ENCODE results near the gene SLC23A1. TPM values are rescaled to one million over a fixed set of nuclear protein-coding genes. Genes with fewer than 3 reads are reported as not detected.
A peak's percentile ranks its signal among the peaks of the same experiment; 100 is the strongest.

The SLC23A1 gene
- total and polyA plus RNA-seq, 11 donors, result not detected

GRCh38 chr5:139419226-139420192, 36.4 kb upstream of the SLC23A1 start:
- H3K4me3 ChIP-seq, result no peak overlapping the region
- intact Hi-C loops (cut with DNase I), result loop anchor here in 5 of 10 donors (2.0 to 10.0 kb wide), 4 partner anchors 32 to 345 kb away; partner anchors contain the start of gene MZB1 (in 1 of the 5)
- no peaks in the 10 kb centered on the region for H3K27me3 ChIP-seq
- no peaks in the 10 kb centered on the region for H3K9me3 ChIP-seq
- peak overlapping the region; percentile 81 to 96 (median 91) for H3K27ac ChIP-seq
- peaks cover 18 to 67% (median 55%) of the 10 kb centered on the region in 12 donors for H3K4me1 ChIP-seq
- ATAC-seq (peak; percentile 1 to 45 (median 36)), DNase-seq (no peak)
- TF ChIP-seq, protein P1, sequence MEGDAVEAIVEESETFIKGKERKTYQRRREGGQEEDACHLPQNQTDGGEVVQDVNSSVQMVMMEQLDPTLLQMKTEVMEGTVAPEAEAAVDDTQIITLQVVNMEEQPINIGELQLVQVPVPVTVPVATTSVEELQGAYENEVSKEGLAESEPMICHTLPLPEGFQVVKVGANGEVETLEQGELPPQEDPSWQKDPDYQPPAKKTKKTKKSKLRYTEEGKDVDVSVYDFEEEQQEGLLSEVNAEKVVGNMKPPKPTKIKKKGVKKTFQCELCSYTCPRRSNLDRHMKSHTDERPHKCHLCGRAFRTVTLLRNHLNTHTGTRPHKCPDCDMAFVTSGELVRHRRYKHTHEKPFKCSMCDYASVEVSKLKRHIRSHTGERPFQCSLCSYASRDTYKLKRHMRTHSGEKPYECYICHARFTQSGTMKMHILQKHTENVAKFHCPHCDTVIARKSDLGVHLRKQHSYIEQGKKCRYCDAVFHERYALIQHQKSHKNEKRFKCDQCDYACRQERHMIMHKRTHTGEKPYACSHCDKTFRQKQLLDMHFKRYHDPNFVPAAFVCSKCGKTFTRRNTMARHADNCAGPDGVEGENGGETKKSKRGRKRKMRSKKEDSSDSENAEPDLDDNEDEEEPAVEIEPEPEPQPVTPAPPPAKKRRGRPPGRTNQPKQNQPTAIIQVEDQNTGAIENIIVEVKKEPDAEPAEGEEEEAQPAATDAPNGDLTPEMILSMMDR (IDR thresholded peaks at IDR 0.05), result peak in 5 of 12 donors; percentile 8 to 34 (median 9)
- no peak for TF ChIP-seq POLR2A (IDR thresholded peaks at IDR 0.05)
- WGBS, 4 donors, result 42 to 50% (median 45%) methylated on average over 9 of the region's 9 CpGs
- peaks cover 0 to 54% (median 44%) of the 10 kb centered on the region in 9 donors for H3K36me3 ChIP-seq

DNA sequence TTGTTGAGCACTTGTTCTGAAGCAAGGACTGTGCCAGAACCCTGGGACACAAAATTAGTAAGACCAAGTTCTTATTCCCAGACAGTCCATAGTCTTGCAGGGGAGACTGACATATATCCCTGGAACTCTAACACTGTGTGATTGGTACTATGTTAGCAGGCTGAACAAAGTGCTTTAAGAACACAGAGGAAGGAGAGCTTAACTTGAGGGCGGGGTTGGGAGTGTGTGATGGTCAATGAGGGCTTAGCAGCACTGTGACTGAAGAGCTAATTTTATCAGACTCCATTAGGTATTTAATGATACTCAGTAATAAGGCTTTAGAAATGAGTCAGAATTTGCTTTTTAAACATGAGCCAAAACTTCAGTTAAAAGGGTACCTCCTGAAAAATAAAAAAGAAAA, 35.7 kb upstream of the SLC23A1 start:
- Histone ChIP-seq H3K27me3 (no peaks in the 10 kb centered on the region), H3K27ac (peak overlapping the region; percentile 81 to 96 (median 91)), H3K4me1 (peaks cover 18 to 74% (median 62%) of the 10 kb centered on the region in 12 donors), H3K9me3 (no peaks in the 10 kb centered on the region), H3K4me3 (no peak overlapping the region), H3K36me3 (peaks cover 0 to 49% (median 38%) of the 10 kb centered on the region in 9 donors)
- WGBS, 4 donors, result 32 to 38% (median 36%) methylated on average over 1 of the region's 1 CpG
- DNase-seq (peak in 2 of 5 donors; percentile 46 to 47), ATAC-seq (peak; percentile 60 to 69 (median 66))
- intact Hi-C loops (cut with DNase I), result no loop called here
- TF ChIP-seq, protein P1 (IDR thresholded peaks at IDR 0.05), result no peak
- TF ChIP-seq POLR2A (IDR thresholded peaks at IDR 0.05), result no peak

DNA sequence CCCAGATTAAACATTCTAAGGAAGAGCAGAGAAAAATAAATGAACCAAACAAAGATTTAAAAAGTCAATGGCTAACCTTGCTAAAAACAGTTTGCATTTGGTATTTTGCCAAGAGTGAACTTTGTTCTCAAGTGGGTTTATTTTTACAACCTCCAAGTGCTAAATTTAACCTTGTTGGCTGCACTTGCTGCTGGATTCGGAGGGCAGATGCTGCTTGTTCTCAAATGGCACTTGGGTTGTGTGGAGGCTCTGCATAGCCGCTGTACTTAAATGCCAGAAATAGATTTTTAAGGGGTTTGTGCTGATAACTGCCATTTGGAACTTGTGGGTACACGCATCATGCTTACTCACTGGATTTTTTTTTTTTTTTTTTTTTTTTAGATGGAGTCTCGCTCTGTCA, 34.1 kb upstream of the SLC23A1 start:
- DNase-seq (peak in 4 of 5 donors; percentile 73 to 82 (median 78)), ATAC-seq (peak; percentile 63 to 73 (median 70))
- peak overlapping the region; percentile 81 to 96 (median 91) for H3K27ac ChIP-seq
- no peak overlapping the region for H3K4me3 ChIP-seq
- intact Hi-C loops (cut with DNase I), result loop anchor here in 2 of 10 donors (1.0 to 2.0 kb wide), 2 partner anchors 22 kb away; partner anchors contain the start of gene PROB1 (in 2 of the 2)
- peaks cover 18 to 73% (median 63%) of the 10 kb centered on the region in 12 donors for H3K4me1 ChIP-seq
- WGBS, 4 donors, result 27 to 37% (median 32%) methylated on average over 4 of the region's 4 CpGs
- no peaks in the 10 kb centered on the region for H3K27me3 ChIP-seq
- TF ChIP-seq POLR2A (IDR thresholded peaks at IDR 0.05), result no peak
- TF ChIP-seq, protein P1 (IDR thresholded peaks at IDR 0.05), result no peak
- no peaks in the 10 kb centered on the region for H3K9me3 ChIP-seq
- peaks cover 0 to 53% (median 39%) of the 10 kb centered on the region in 9 donors for H3K36me3 ChIP-seq

DNA sequence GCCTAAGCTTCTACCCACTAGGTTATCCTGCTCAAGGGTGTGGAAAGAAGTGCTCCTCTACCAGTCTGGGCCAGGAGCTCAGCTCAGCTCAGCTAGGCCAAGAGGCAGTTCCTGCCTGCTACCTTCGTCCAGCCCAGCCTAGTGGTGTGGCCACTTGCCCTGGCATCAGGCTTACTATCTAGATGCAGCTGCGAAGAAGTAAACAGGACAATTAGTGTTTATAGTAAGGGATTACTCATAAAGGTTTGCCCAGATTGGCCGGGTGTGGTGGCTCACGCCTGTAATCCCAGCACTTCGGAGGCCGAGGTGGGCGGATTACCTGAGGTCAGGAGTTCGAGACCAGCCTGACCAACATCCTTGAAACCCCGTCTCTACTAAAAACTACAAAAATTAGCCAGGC, 33.6 kb upstream of the SLC23A1 start:
- Histone ChIP-seq H3K36me3 (peaks cover 0 to 56% (median 35%) of the 10 kb centered on the region in 9 donors), H3K27me3 (no peaks in the 10 kb centered on the region), H3K4me1 (peaks cover 18 to 73% (median 63%) of the 10 kb centered on the region in 12 donors), H3K9me3 (no peaks in the 10 kb centered on the region), H3K27ac (peak overlapping the region; percentile 79 to 96 (median 86)), H3K4me3 (no peak overlapping the region)
- TF ChIP-seq, protein P1 (IDR thresholded peaks at IDR 0.05), result no peak
- TF ChIP-seq POLR2A (IDR thresholded peaks at IDR 0.05), result no peak
- DNase-seq (no peak), ATAC-seq (no peak)
- 66 to 77% (median 68%) methylated on average over 8 to 9 of the region's 9 CpGs for WGBS, 4 donors
- intact Hi-C loops (cut with DNase I), result loop anchor here in 2 of 10 donors (1.0 to 2.0 kb wide), 2 partner anchors 21 to 22 kb away; partner anchors contain the start of gene PROB1 (in 2 of the 2)
